Measurements from ENCODE around the gene GADD45A. TPM values are rescaled to one million over a fixed set of nuclear protein-coding genes. Genes with fewer than 3 reads are reported as not detected.

GADD45A gene
- polyA plus RNA-seq, 2 of the 4 experiments (the other 2 are of a cell fraction), result 36.0 to 44.7 TPM

GRCh38 chr1:67676287-67676686 lies 8.7 kb upstream of the GADD45A start:
- H3K4me2 ChIP-seq, result no peak overlapping the region
- WGBS (ENCODE audit: missing lambda C conversion rate), result 95% methylated on average over 2 of the region's 2 CpGs
- TF ChIP-seq MAFK (IDR thresholded peaks at IDR 0.05; ENCODE audit: partially characterized antibody) (no peak), HEYL (CRISPR knock-in tag; IDR thresholded peaks at IDR 0.05) (no peak), HDAC2 (IDR thresholded peaks at IDR 0.05) (no peak), HOXA7 (CRISPR knock-in tag; IDR thresholded peaks at IDR 0.05) (no peak), E2F6 (IDR thresholded peaks at IDR 0.05; ENCODE audit: borderline replicate concordance, low read depth) (no peak), FOXS1 (CRISPR knock-in tag; IDR thresholded peaks at IDR 0.05) (no peak), POLR2A (IDR thresholded peaks at IDR 0.05; ENCODE audit: low read length) (no peak), RCOR1 (IDR thresholded peaks at IDR 0.05; ENCODE audit: low read depth, low read length) (no peak), JUNB (IDR thresholded peaks at IDR 0.05) (no peak), KDM1A (IDR thresholded peaks at IDR 0.05; ENCODE audit: low read depth) (no peak), EP300 (IDR thresholded peaks at IDR 0.05) (no peak)
- TF ChIP-seq, protein P1, sequence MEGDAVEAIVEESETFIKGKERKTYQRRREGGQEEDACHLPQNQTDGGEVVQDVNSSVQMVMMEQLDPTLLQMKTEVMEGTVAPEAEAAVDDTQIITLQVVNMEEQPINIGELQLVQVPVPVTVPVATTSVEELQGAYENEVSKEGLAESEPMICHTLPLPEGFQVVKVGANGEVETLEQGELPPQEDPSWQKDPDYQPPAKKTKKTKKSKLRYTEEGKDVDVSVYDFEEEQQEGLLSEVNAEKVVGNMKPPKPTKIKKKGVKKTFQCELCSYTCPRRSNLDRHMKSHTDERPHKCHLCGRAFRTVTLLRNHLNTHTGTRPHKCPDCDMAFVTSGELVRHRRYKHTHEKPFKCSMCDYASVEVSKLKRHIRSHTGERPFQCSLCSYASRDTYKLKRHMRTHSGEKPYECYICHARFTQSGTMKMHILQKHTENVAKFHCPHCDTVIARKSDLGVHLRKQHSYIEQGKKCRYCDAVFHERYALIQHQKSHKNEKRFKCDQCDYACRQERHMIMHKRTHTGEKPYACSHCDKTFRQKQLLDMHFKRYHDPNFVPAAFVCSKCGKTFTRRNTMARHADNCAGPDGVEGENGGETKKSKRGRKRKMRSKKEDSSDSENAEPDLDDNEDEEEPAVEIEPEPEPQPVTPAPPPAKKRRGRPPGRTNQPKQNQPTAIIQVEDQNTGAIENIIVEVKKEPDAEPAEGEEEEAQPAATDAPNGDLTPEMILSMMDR (IDR thresholded peaks at IDR 0.05), result no peak
- no peak overlapping the region for H3K4me3 ChIP-seq
- ChIA-PET CTCF (interaction anchor here (2.0 kb wide), 1 partner anchor 115 kb away, joined by 10 read pairs; no protein-coding TSS in a partner anchor), POLR2A (no interaction called here)
- H3K4me1 ChIP-seq, result peaks cover 5% of the 10 kb centered on the region; the same call in 2 of the 3 replicates
- ATAC-seq (no peak), DNase-seq (ENCODE audit: low read depth in 1 of 2, low spot score in 1 of 2) (no peak), FAIRE-seq (no peak)
- H3K9me3 ChIP-seq, result no peaks in the 10 kb centered on the region
- H3K27ac ChIP-seq, result no peak overlapping the region

DNA sequence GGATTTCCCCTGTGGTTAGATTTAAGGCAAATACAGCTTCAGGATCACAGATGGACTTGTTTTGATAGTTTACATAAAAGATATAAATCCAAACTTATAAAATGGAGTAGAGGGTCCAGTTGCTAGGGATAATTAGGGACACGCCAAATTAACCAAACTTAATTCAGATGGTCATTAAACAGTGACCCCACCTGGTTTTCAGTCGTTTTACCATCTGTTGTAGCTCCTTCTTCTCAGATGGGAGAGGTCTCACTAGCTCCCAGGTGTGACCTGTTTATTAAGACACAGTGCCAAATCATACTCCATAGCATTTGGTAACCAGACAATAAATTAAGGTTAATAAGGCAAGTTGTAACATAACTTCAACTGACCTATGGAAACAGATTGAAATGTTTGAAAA lies 8.1 kb upstream of the GADD45A start:
- peaks cover 6% of the 10 kb centered on the region; the same call in 2 of the 3 replicates for H3K4me1 ChIP-seq
- H3K27ac ChIP-seq, result no peak overlapping the region
- no peak for TF ChIP-seq PHF8 (IDR thresholded peaks at IDR 0.05; ENCODE audit: borderline replicate concordance, low read depth)
- TF ChIP-seq, protein P2, sequence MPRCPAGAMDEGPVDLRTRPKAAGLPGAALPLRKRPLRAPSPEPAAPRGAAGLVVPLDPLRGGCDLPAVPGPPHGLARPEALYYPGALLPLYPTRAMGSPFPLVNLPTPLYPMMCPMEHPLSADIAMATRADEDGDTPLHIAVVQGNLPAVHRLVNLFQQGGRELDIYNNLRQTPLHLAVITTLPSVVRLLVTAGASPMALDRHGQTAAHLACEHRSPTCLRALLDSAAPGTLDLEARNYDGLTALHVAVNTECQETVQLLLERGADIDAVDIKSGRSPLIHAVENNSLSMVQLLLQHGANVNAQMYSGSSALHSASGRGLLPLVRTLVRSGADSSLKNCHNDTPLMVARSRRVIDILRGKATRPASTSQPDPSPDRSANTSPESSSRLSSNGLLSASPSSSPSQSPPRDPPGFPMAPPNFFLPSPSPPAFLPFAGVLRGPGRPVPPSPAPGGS (IDR thresholded peaks at IDR 0.05), result no peak
- TF ChIP-seq RFX5 (IDR thresholded peaks at IDR 0.05), result no peak
- no peak for TF ChIP-seq EHMT2 (IDR thresholded peaks at IDR 0.05; ENCODE audit: low read depth)
- no peak for TF ChIP-seq FOSL2 (IDR thresholded peaks at IDR 0.05)
- TF ChIP-seq FOSL2 (CRISPR knock-in tag; IDR thresholded peaks at IDR 0.05), result no peak
- WGBS (ENCODE audit: missing lambda C conversion rate), result 69% methylated on average over 2 of the region's 2 CpGs
- ChIA-PET CTCF (interaction anchor here (2.0 kb wide), 1 partner anchor 115 kb away, joined by 10 read pairs; no protein-coding TSS in a partner anchor), POLR2A (no interaction called here)
- H3K9me3 ChIP-seq, result no peaks in the 10 kb centered on the region
- no peak for ATAC-seq
- no peak for FAIRE-seq
- no peak overlapping the region for H3K4me2 ChIP-seq
- no peak for DNase-seq (ENCODE audit: low read depth in 1 of 2, low spot score in 1 of 2)
- no peak overlapping the region for H3K4me3 ChIP-seq

DNA sequence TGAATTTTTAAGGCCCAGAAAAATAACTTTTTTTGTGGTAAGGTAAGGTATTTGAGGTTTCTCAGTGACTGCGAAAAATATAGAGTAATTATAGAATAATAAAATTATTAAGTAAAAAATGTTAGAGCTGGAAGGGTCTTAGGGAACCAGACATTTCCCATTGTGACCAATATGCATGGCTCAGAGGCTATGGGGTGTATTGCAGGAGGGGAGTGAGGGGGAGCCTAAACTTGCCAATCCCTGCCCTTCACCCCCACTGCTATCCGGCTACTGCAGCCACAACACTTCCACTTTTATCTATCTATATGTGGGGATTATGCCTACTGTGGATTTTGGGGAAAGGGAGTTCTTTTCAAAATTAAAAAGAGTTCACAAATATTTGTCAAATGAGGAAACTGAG lies 7.6 kb upstream of the GADD45A start:
- H3K27ac ChIP-seq, result no peak overlapping the region
- CTCF ChIA-PET, result interaction anchor here (1.5 to 2.0 kb wide), 2 partner anchors 116 kb away, joined by 4 to 10 read pairs; no protein-coding TSS in a partner anchor
- ATAC-seq, result no peak

More for the DNA sequence above, 7.6 kb upstream of the GADD45A start:
- Histone ChIP-seq H3K4me2 (no peak overlapping the region), H3K9me3 (no peaks in the 10 kb centered on the region), H3K4me3 (no peak overlapping the region), H3K4me1 (peaks cover 10% of the 10 kb centered on the region; the same call in 2 of the 3 replicates)
- POLR2A ChIA-PET, result no interaction called here
- FAIRE-seq (no peak), DNase-seq (ENCODE audit: low read depth in 1 of 2, low spot score in 1 of 2) (no peak)
- WGBS (ENCODE audit: missing lambda C conversion rate), result 93% methylated on average over 2 of the region's 2 CpGs
- no peak for TF ChIP-seq FOSL2 (IDR thresholded peaks at IDR 0.05)
- no peak for TF ChIP-seq FOSL2 (CRISPR knock-in tag; IDR thresholded peaks at IDR 0.05)
- TF ChIP-seq ATOH8 (CRISPR knock-in tag; IDR thresholded peaks at IDR 0.05; ENCODE audit: low read depth), result no peak
- no peak for TF ChIP-seq ZFP36 (IDR thresholded peaks at IDR 0.05; ENCODE audit: borderline replicate concordance, partially characterized antibody)
- TF ChIP-seq POLR2AphosphoS2 (conservative IDR thresholded peaks at IDR 0.05; ENCODE audit: low read length), result no peak
- TF ChIP-seq FOSB (CRISPR knock-in tag; IDR thresholded peaks at IDR 0.05), result no peak
- no peak for TF ChIP-seq HEYL (CRISPR knock-in tag; IDR thresholded peaks at IDR 0.05)
- TF ChIP-seq RNF2 (IDR thresholded peaks at IDR 0.05; ENCODE audit: borderline replicate concordance, low read depth), result no peak
- TF ChIP-seq JUN (IDR thresholded peaks at IDR 0.05), result no peak
- TF ChIP-seq CBX8 (IDR thresholded peaks at IDR 0.05), result no peak
- no peak for TF ChIP-seq SREBF2 (IDR thresholded peaks at IDR 0.05)

All from A549 (cell line).